SHP77 treated with DMSO at 0.1 percent for 48 hours (cell line): ENCODE data around the gene CBX3.
"Not testable (repeated sequence)": the region's sequence is repeated elsewhere in the genome, so short reads cannot be mapped to it uniquely, and the experiment has no call there.

Experiments used
- DNase-seq: peaks from one replicate; lab custom pipeline; 2025; lab: John Stamatoyannopoulos, UW

Gene CBX3

GRCh38 chr7:26188206-26188956 is 13.2 kb upstream of the CBX3 start:
- DNase-seq, result no peak

GRCh38 chr7:26188957-26189541 is 12.5 kb upstream of the CBX3 start:
- DNase-seq, result no peak

- no peak for DNase-seq
Measured at GRCh38 chr7:26189697-26190096, 11.8 kb upstream of the CBX3 start.

- DNase-seq, result no peak
Measured at GRCh38 chr7:26190417-26190869, 11.1 kb upstream of the CBX3 start.

- no peak for DNase-seq
Measured at GRCh38 chr7:26191233-26191973, 10.1 kb upstream of the CBX3 start.

- no peak for DNase-seq
Measured at GRCh38 chr7:26191974-26192479, 9.5 kb upstream of the CBX3 start.

- no peak for DNase-seq
Measured at GRCh38 chr7:26192485-26193087, 9.0 kb upstream of the CBX3 start.

GRCh38 chr7:26193432-26194207 is 7.9 kb upstream of the CBX3 start:
- DNase-seq, result no peak

- DNase-seq, result not testable (repeated sequence)
Measured at GRCh38 chr7:26194764-26195163, 6.8 kb upstream of the CBX3 start.

- no peak for DNase-seq
Measured at GRCh38 chr7:26195182-26195581, 6.4 kb upstream of the CBX3 start.

- no peak for DNase-seq
Measured at GRCh38 chr7:26195867-26196657, 5.5 kb upstream of the CBX3 start.

- DNase-seq, result no peak
Measured at GRCh38 chr7:26197153-26198115, 4.1 kb upstream of the CBX3 start.

- DNase-seq, result no peak
Measured at GRCh38 chr7:26198133-26198780, 3.3 kb upstream of the CBX3 start.

GRCh38 chr7:26198781-26199169 is 2.8 kb upstream of the CBX3 start:
- DNase-seq, result no peak

GRCh38 chr7:26199301-26200037 is 2.1 kb upstream of the CBX3 start:
- no peak for DNase-seq

GRCh38 chr7:26200038-26200443 is 1.5 kb upstream of the CBX3 start:
- DNase-seq, result peak; percentile 65

- DNase-seq, result peak; percentile 97
Measured at GRCh38 chr7:26200444-26201246, 900 bp upstream of the CBX3 start, which contains the start of gene HNRNPA2B1. TSS of gene HNRNPA2B1 (minus strand) at chr7:26200746. CDS start at chr7:26200577, 169 bp downstream.
